SU-DHL-6 (cell line): Measurements from ENCODE around the gene EXD3.

Source experiments
- H2AFZ ChIP-seq: fragments of 200-600 bp; sonication (generic); 2 replicates; pipeline ENCODE4 v1.6.1; 2014; ENCODE audit warnings: low read depth, mild to moderate bottlenecking, moderate library complexity, mixed read lengths, antibody characterized with exemption, low read length; ENCODE audit not compliant: severe bottlenecking
- H3F3A ChIP-seq: fragments of 200-600 bp; shearing (Covaris generic); 2 replicates; pipeline ENCODE4 v1.6.0; 2016; ENCODE audit warnings: antibody characterized with exemption, mild to moderate bottlenecking; ENCODE audit not compliant: insufficient read depth
- H3K27ac ChIP-seq: fragments of 200-600 bp; sonication (generic); 2 replicates; pipeline ENCODE4 v1.5.1; 2016; ENCODE audit warnings: low read depth, mild to moderate bottlenecking, low read length, moderate library complexity, mixed read lengths
- H3K27me3 ChIP-seq: fragments of 200-600 bp; sonication (generic), shearing (Covaris generic); 2 replicates; pipeline ENCODE4 v1.6.0; 2014; ENCODE audit warnings: mild to moderate bottlenecking, low read length
- H3K36me3 ChIP-seq: fragments of 200-600 bp; sonication (generic); 2 replicates; pipeline ENCODE4 v1.6.1; 2014; ENCODE audit warnings: mild to moderate bottlenecking, low read length, mixed read lengths
- H3K4me2 ChIP-seq: fragments of 300-600, 200-600 bp; shearing (Covaris generic), sonication (generic); 2 replicates; pipeline ENCODE4 v1.6.0; 2014; ENCODE audit warnings: low read length, low read depth, mild to moderate bottlenecking; ENCODE audit not compliant: poor library complexity, severe bottlenecking
- H3K4me3 ChIP-seq: fragments of 200-600 bp; sonication (generic); 2 replicates; pipeline ENCODE4 v1.5.1; 2014; ENCODE audit warnings: antibody characterized with exemption, low read length, mild to moderate bottlenecking, mixed read lengths; ENCODE audit not compliant: insufficient read depth, poor library complexity, severe bottlenecking
- H3K79me2 ChIP-seq: fragments of 200-600 bp; sonication (generic); 2 replicates; pipeline ENCODE4 v1.6.1; 2014; ENCODE audit warnings: mild to moderate bottlenecking, low read length, moderate library complexity; ENCODE audit not compliant: insufficient read depth
- H3K9ac ChIP-seq: fragments of 200-600 bp; sonication (generic); 2 replicates; pipeline ENCODE4 v1.7.0; 2014; ENCODE audit warnings: mild to moderate bottlenecking, low read length
- H3K9me2 ChIP-seq: fragments of 200-600 bp; sonication (generic); replicated peaks from 2 replicates; pipeline ENCODE4 v1.6.1; 2014; ENCODE audit warnings: low read length; ENCODE audit not compliant: insufficient read depth
- H3K9me3 ChIP-seq: fragments of 200-600 bp; sonication (generic); 2 replicates; pipeline ENCODE4 v1.6.1; 2014; ENCODE audit warnings: low read length, mixed read lengths; ENCODE audit not compliant: insufficient read depth
- H4K20me1 ChIP-seq: fragments of 200-600 bp; sonication (generic); 2 replicates; pipeline ENCODE4 v1.6.1; 2014; ENCODE audit warnings: low read depth, mild to moderate bottlenecking, antibody characterized with exemption, low read length, moderate library complexity, mixed read lengths
- EZH2phosphoT487 ChIP-seq: fragments of 200-600 bp; sonication (generic), shearing (Covaris generic); conservative IDR thresholded peaks from 2 replicates; pipeline ENCODE4 v1.6.1; 2018; ENCODE audit warnings: mild to moderate bottlenecking, antibody characterized with exemption, low read length, moderate library complexity, mixed read lengths
- TF ChIP-seq, protein P1 (sequence below): fragments of 200-600 bp; sonication (generic); IDR thresholded peaks from one replicate; pipeline ENCODE4 v1.5.1; 2017; ENCODE audit warnings: antibody characterized with exemption, mild to moderate bottlenecking, low read length, moderate library complexity; ENCODE audit not compliant: insufficient read depth, poor library complexity, severe bottlenecking

EXD3 gene

DNA sequence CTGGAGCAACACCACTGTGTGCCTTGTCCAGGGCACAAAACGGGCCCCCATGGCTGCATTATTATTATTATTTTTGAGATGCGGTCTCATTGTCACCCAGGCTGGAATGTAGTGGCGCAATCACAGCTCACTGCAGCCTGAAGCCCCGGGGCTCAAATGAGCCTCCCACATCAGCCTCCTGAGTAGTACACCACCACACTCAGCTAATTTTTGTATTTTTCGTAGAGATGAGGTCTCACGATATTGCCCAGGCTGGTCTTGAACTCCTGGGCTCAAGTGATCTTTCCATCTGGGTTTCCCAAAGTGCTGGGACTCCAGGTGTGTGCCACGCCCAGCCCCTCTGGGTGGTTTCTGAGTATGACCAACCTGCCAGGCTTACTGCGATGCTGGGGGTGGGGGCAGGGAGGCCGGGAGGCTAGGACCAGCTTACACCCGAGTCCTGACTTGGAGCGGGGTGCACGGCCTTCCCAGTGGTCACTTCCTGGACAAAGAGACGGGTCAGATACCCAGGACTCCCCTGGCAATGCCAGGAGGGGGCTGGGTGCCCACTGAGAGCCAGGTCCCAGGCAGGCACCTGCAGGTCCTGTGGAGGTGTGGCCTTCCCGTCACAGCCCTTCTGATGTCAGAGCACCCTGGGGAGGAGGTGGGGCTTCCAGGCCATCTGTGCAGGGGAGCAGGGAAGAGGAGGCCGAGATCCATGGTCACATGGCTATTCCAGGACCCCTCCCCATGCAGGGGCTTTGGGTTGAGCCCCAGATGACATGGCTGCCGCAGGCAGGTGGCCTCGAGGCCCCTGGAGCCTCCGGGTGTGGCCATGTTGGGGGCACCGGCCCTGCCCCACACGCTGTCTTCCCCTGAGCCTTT is 112.5 kb downstream of the EXD3 start:
- TF ChIP-seq, protein P1, sequence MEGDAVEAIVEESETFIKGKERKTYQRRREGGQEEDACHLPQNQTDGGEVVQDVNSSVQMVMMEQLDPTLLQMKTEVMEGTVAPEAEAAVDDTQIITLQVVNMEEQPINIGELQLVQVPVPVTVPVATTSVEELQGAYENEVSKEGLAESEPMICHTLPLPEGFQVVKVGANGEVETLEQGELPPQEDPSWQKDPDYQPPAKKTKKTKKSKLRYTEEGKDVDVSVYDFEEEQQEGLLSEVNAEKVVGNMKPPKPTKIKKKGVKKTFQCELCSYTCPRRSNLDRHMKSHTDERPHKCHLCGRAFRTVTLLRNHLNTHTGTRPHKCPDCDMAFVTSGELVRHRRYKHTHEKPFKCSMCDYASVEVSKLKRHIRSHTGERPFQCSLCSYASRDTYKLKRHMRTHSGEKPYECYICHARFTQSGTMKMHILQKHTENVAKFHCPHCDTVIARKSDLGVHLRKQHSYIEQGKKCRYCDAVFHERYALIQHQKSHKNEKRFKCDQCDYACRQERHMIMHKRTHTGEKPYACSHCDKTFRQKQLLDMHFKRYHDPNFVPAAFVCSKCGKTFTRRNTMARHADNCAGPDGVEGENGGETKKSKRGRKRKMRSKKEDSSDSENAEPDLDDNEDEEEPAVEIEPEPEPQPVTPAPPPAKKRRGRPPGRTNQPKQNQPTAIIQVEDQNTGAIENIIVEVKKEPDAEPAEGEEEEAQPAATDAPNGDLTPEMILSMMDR: no peak
- TF ChIP-seq EZH2phosphoT487: no peak
- H3K9me3 ChIP-seq: no peaks in the 10 kb centered on the region
- H2AFZ ChIP-seq: no peak overlapping the region
- no peak overlapping the region for H3K27ac ChIP-seq
- H3K9me2 ChIP-seq: no peaks in the 10 kb centered on the region
- no peaks in the 10 kb centered on the region for H3K79me2 ChIP-seq
- no peaks in the 10 kb centered on the region for H3K36me3 ChIP-seq
- H3K9ac ChIP-seq: no peak overlapping the region
- H4K20me1 ChIP-seq: no peaks in the 10 kb centered on the region
- no peak overlapping the region for H3K4me3 ChIP-seq
- H3K27me3 ChIP-seq: no peaks in the 10 kb centered on the region
- H3F3A ChIP-seq: no peaks in the 10 kb centered on the region
- no peak overlapping the region for H3K4me2 ChIP-seq

DNA sequence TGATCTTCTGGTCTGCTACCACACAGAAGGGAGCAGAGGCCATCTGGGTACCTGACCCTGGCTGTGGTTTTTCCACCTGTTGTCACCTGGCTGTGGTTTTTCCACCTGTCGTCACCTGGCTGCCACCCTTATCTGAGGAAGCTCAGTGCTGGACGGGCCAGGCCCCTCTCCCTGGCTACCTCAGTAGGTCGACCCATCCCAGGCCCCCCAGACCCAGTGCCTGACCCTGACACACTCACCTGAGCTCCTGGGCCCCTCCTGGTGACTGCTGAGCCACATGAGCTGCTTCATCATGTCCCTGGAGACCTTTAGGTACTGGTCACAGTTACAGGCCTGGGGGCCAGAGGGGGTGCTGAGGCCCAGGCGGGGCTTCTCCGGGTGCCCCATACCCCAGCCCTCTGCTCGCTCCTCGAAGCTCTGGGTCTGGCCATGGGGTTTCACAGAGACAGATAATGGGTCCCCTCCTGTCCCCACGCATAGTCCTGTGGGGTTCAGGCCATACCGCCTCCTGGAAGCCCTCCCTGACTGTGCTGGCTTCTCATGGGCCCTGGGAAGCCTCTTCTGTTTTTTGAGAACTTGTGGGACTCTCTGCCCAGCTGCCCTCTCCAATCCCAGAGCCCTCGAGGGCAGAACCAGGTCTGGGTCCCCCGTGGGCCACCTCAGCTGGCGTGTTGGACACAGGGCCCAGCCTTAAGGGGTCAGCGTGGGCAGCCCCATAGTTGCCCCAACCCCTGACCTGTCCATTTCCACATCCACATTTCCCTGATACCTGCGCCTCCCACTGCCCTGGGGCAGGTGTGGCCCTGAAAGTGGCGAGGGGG is 113.4 kb downstream of the EXD3 start:
- Histone ChIP-seq H3F3A (no peaks in the 10 kb centered on the region), H3K79me2 (no peaks in the 10 kb centered on the region), H3K9ac (no peak overlapping the region), H3K4me3 (no peak overlapping the region), H3K27me3 (no peaks in the 10 kb centered on the region), H3K36me3 (no peaks in the 10 kb centered on the region), H3K9me2 (no peaks in the 10 kb centered on the region), H2AFZ (no peak overlapping the region), H3K9me3 (no peaks in the 10 kb centered on the region), H3K27ac (no peak overlapping the region), H3K4me2 (no peak overlapping the region), H4K20me1 (no peaks in the 10 kb centered on the region)
- no peak for TF ChIP-seq EZH2phosphoT487
- TF ChIP-seq, protein P1: no peak

DNA sequence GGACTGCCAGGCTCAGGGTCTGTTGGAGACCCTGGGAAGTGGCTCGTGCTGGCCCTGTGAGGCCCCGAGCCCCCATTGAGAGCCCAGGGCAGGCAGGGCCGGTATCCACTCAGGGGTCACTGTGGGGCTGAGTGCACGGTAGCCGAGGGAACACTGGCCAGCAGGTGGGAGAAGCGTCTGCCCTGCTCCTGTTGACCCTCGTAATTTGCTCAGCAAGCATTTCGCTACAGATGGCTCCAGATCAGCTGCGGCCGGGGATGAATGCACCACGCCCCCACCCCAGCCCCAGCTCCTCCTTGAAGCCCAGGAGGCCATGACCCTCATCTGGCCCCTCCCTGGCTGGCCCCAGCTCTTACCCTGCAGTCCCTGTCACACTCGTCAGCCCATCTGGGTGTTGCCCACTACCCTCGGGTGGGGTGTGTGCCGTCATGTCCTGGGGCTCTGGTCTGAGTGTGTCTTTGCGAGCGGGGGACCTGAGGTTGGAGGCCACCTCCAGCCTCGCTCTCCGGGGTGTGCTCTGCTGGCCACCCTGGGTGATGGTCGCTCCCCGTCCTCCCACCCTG is 114.8 kb downstream of the EXD3 start:
- Histone ChIP-seq H3K9me2 (no peaks in the 10 kb centered on the region), H3K9me3 (no peaks in the 10 kb centered on the region), H2AFZ (no peak overlapping the region), H3K79me2 (no peaks in the 10 kb centered on the region), H3K4me3 (no peak overlapping the region), H3F3A (no peaks in the 10 kb centered on the region), H3K9ac (no peak overlapping the region), H3K27me3 (no peaks in the 10 kb centered on the region), H3K27ac (no peak overlapping the region), H3K36me3 (no peaks in the 10 kb centered on the region), H3K4me2 (no peak overlapping the region), H4K20me1 (no peaks in the 10 kb centered on the region)
- TF ChIP-seq, protein P1: no peak
- TF ChIP-seq EZH2phosphoT487: no peak
